T47D (cell line): ENCODE results near the gene GALNS.

Experiments used
- DNase-seq, 2 experiments: peaks; one replicate each; pipeline versions ENCODE4 v3.0.0 to v3.0.0-alpha.2; 2011 to 2012; ENCODE audit warnings: low read depth in 1 of 2, low spot score in 1 of 2
- JUND ChIP-seq: IDR thresholded peaks from 2 replicates; pipeline ENCODE4 v1.6.1; 2012; ENCODE audit warnings: low read depth
- in situ Hi-C: cut with HindIII; loops from 2 replicates; pipeline ENCODE4 v1.10.0; 2016; ENCODE audit warnings: low sequenced_read_pairs, low pct_unique_long_range_greater_than_20kb

GALNS gene

DNA sequence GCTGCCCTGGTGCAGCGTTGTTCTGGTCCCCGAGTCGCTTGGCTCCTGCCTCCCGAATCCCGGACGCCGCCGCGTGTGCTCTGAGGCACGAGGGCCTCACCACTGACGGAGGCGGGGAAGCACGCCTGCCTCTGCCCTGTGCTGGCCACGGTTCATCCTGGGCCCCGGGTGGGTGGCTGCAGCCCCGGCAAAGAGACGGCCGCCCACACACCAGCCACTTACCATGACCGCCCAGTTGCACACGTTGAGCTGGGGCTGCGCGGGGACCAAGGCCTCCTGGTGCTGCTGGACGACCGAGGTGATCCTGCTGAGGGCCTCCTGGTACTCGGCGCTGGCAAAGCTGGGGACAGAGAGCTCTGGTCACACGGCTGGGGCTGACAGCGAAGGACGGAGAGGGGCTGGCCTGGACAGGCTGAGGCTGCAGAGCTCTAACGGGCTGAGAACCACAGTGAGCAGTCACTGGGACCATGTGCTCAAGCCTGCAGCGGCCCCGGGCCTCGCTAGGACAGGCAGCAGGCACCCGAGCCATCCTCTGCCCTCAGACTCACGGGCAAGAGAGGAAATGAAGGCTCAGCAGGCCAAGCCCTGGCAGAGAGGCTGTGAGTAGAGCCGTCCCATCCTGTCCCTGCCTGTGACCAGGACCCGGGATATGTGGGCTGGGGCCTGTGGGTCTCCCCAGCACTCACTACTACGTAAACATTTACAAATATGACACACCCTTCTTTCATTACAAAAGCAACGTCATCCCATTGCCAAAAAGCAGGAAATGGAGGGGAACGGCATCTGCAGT is 38.8 kb downstream of the GALNS start:
- in situ Hi-C loops = no loop called here
- TF ChIP-seq JUND = no peak
- DNase-seq = no peak

DNA sequence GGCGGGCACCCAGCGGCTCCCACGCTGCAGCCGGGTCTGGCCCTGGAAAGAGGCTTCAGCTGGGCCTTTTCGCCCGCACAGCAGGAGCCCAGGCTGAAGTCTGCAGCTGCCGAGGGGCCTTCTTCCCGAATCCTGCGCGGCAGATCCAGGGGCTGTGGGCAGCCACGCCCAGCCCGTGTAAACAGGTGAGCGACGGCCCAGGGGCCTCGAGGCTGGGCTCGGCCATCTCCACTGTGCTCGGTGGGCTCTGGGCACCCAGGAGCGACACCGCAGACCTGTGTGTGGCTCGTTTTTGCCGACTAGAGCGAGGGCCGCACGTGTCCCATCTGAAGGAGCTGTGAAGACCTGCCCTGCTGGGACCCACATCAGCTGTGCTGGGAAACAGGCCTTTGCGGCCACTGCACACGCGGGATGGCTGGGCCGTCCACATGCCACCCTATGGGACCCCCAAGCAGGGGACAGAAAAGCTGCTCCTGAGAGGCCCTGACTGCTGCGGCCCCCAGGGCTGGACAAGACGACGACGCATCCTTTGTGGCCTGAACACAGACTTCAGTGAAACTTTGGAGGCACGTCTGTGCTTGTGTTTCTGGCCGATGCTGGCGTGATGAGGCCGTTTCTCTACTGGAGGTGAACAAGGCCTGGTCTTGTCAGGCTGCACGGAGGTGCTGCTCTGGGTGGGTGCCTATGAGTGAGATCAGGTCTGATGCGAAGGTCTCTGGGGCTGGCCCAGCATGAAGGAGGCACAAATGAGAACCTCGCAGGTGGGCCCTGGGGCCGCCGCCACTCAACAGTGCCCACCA is 39.8 kb downstream of the GALNS start:
- TF ChIP-seq JUND = no peak
- in situ Hi-C loops = no loop called here
- DNase-seq = no peak

DNA sequence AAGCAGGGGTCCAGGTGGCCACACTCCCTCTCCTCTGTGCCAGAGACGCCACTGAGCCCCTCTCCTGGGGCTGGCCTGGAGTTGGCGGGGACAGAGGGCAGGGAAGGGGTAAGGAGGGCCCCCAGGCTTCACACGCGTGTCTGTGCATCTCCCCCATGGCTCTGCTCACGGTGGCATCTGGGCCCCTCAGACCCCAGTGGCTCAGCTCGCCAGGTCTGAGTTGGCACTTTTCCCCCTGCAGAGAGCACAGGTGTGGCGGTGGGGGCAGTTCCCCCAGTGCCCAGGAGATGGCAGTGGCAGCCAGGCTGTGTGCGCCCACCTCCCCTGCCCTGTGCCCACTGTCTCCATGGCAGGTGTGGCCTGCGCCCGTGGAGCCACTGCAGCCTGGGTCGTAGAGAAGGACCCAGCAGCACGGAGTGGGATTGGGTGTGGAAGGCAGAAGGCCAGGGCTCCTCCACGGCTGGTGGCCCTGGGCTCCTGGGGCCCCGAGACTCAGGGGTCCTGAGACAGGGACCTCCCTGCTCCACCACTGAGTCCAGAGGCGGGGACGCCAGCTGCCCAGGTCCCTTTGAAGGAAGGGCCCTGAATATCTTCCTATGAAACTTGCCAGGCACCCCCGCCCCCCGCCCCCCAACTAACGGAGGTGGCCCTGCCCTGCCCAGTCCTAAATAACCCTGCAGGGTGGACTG is 40.7 kb downstream of the GALNS start:
- in situ Hi-C loops = no loop called here
- peak in 1 of 2 experiments; percentile 71 for DNase-seq
- no peak for TF ChIP-seq JUND

DNA sequence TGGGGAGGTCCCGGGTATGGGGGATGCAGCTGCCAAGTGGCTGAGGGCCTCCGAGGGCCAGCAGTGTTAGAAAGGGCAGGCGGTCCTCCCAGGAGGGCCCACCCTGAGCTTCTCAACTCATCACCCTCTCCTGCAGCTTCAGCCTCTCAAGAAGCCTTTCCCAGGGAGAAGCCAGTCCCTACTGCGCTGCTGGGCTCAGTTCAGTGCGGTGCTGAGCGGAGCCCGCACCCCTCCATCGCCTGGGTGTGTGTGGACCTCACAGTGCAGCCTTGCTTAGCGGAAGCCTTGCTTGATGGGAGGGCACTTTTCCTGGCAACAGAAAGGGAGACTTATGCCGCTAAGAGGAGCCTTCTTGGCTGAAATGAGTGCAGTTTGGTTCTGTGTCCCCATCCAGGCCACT is 41.5 kb downstream of the GALNS start:
- TF ChIP-seq JUND = no peak
- DNase-seq = no peak
- in situ Hi-C loops = no loop called here

DNA sequence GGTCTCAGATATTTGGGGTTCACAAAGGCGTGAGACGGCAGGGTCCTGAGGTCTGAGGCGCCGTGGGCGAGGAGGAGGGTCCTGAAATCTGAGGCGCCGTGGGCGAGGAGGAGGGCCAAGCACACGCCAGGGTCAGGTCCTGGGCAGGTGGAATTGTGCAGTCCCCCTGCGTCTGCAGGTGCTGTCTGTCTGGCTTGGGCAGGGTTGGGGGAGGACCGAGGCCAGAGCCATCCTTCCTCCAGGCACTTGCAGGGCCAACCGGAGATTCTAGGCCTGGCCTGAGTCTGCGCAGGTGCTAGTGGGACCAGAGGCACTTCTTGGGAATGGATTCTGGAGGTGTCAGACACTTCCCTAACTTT is 42.6 kb downstream of the GALNS start:
- no peak for TF ChIP-seq JUND
- DNase-seq = no peak
- in situ Hi-C loops = no loop called here

DNA sequence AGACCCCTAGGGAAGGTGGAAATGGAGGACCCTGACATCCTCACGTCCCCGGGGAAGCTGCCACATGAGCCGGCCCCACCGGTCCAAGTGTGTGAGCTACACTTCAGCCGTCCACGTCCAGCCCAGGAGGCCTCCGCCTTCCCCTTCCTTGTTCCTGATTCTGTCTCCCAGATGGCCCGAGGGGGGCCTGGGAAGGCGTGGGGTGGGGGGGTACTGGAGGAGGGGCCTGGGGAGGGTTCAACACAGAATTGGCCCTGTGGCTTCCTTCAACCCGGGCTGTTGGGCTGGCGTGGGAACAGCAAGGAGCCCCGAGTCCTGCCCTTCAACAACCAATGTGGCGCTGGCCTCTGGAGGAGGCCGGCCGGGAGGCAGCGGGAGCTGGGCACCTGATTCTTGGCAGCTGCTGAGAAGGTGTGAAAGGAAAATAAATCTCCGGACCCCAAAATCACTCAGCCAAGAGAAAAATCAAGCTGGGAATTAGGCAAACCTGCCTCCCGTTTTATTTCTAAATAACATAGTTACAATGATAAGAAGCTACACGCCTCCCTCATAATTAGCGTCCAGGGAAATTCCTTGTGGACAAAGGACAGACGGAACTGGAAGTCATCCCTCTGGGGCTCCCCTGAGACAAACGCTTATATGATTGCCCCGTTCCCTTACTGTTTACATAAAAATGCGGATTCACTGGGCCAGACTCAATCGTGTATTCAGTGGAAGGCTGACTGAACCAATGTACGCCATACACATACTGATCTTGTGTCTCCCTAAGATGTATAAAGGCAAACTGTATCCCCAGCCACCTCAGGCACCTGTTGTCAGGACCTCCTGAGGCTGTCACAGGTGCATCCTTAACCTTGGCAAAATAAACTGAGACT is 43.2 kb downstream of the GALNS start:
- TF ChIP-seq JUND = no peak
- peak in 1 of 2 experiments; percentile 54 for DNase-seq
- in situ Hi-C loops = no loop called here

DNA sequence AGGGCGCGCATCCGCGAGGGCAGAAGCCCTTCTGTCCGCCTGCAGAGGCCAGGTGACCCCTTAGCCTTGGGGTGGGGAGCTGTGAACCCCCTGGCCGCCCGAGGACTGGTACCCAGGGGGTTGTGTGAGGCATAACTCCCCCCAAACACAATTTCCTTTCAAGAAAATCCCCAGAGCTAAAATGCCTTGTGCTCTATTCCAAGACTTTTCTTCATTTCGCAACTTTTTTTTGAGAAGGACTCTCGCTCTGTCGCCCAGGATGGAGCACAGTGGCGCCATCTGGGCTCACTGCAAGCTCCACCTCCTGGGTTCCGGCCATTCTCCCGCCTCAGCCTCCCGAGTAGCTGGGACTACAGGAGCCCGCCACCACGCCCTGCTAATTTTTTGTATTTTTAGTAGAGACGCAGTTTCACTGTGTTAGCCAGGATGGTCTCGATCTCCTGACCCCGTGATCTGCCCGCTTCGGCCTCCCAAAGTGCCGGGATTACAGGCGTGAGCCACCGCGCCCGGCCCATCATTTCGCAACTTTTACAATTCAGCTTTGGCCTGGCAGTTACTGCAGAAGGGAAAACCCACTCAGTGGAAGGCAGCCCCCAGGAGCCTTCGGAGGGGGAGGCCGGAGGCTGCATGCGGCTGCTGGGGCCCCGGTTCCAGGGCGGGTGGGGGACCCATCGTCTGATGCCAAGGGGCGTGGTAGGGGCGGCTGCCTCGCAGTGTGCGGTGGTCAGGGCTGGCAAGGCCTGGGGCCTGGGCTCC is 44.1 kb downstream of the GALNS start:
- in situ Hi-C loops = no loop called here
- TF ChIP-seq JUND = no peak
- peak in 1 of 2 experiments; percentile 79 for DNase-seq

DNA sequence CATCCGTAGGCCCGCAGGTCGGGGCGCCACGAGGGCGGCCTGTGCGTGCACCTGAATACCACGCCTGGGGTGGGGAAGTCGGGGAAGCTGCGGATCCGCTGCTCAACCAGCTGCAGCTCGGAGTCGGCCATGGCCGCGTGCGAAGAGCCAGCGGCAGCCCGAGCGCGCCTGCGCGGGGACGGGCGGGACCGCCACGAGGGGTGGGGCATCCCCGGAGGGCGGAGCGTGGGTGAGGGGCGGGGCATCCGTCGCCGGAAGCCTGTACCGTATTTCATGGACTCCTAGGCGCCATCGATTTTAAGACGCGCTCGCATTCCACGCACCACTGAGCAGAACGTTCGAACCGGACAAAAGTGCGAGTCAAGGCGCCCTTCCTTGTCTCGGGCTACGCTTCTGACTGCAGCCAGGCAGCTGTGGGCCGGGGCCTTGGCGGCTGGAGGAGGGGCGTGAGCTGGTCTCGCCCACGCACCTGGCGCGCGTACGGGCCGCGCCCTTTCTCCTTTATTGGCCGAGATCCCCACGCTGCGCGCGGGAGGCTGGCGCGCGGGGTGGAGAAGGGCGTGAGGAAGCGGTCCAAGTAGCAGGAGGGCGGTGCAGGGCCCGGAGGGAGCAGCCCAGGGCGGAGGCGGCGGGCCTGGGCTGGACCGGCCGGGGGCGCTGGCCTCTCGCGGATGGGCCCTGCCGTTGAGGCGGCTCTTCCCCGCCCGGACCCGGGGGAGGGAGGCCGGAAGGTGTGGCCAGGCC is 44.8 kb downstream of the GALNS start, which contains the start of gene APRT:
APRT (minus strand) TSS at position 160 of the 744 bp plus-strand sequence; CDS start at position 131, 29 bp downstream.
- 0 out of 2 replicates have a peak, but pooled peaks have one; percentile 26 for TF ChIP-seq JUND
- in situ Hi-C loops = no loop called here
- peak; percentile 88 to 99 for DNase-seq

DNA sequence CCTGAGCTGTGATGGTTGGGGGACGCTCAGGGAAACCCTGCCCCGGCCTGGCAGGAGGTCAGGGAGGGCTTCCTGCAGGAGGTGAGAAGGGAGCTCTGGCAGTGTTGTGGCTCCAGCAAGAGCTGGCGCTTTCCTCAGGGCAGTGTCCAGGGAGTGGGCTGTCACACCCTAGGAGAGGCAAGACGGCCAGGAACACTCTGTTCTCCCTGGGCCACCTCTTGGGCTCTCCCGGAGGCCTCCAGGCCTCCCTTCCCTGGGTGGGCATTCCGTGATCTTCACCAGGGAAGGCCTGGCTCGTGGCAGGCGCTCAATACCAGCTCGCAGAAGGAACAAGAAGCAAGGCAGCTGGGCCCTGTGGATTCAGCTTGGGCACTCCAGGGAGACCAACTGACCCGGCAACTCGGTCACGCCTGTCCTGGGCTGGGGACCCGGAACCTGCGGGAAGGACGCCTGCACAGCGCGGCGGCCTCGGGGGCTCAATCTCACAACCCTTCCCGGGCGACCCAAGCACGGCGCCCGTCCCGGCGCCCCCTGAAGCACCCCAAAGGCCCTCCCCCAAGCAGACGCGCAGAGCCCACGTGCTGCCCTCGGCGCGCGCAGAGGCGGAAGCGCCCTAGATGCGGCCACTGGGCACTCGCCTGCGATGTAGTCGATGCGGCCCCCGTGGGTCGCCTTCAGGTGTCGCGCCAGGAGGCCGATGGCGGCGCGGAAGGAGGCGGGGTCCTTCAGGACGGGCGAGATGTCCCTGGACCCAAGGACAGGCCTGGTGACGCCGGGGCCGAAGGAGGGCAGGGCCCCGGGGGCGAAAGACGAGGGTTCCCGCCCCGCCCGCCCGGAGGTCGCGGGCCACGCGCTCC is 45.6 kb downstream of the GALNS start:
- TF ChIP-seq JUND = no peak
- in situ Hi-C loops = no loop called here
- peak; percentile 83 to 92 for DNase-seq

DNA sequence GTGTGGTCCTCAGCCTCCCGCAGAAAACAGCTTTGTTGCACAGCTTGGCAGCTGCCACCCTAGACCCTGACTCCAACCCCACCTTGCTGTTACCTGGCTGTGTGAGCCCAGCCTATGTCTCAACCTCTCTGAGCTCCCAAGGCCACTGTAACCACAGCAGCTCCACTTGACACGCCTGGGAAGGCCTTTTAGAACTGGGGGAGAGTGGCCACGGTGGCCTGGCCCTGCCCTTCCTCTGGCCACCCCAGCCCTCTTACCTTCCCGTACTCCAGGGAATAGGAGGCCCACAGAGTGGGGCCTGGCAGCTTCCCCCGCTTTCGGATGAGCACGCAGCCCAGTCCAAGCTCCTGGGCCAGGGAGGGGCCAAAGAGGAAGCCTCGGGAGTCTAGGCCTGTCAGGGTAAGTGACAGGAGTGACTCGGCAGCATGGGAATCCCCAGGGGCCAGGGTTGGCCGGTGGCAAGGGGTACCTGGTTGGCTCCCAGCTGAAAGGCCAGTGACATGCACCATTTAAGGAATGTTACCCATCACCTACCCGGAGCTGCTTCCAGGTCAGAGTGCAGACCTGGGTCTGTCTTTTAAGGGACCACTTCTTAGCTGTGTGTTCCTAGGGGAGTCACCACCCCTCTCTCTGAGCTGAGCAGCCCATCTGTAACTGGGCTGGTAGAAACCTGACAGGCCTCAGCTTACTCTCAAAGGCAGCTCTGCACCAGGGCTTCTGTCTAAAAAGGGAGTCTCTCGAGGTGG is 46.4 kb downstream of the GALNS start:
- TF ChIP-seq JUND = no peak
- in situ Hi-C loops = no loop called here
- peak in 1 of 2 experiments; percentile 53 for DNase-seq
